ENCODE data around the gene PRPS1. TPM values are rescaled to one million over a fixed set of nuclear protein-coding genes. Genes with fewer than 3 reads are reported as not detected.
"Not testable (repeated sequence)": the region's sequence is repeated elsewhere in the genome, so short reads cannot be mapped to it uniquely, and the experiment has no call there.

PRPS1 gene
- total and polyA plus RNA-seq, 2 experiments from 2014 or later = 91.1 to 149 TPM

DNA sequence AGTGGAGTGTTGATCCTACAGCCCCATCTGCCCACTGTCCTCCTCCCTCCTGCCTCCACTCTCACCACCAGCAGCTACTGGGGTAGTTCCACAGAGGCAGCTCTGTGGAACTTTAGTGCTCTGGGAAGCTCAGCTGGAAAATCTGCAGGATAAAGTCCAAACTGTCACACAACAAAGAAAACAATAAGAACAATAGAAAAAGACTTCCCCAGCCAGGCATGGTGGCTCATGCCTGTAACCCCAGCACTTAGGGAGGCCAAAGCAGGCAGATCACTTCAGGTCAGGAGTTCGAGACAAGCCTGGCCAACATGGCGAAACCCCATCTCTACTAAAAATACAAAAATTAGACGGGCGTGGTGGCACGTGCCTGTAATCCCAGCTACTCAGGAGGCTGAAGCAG is 40.4 kb downstream of the PRPS1 start:
- not testable (repeated sequence) for H3K36me3 ChIP-seq (ENCODE audit: insufficient read depth); H2AFZ ChIP-seq; DNase-seq (ENCODE audit: low spot score); H3K27ac ChIP-seq (ENCODE audit: low read depth); H3F3A ChIP-seq (replicated peaks; ENCODE audit: low read depth); H4K20me1 ChIP-seq (replicated peaks; ENCODE audit: insufficient read depth); H3K79me2 ChIP-seq (replicated peaks; ENCODE audit: insufficient read depth); H3K27me3 Mint-ChIP-seq (ENCODE audit: insufficient read depth, low read depth, poor library complexity); H3K9me3 Mint-ChIP-seq; H3K4me2 ChIP-seq; H3K27ac Mint-ChIP-seq; H3K4me1 ChIP-seq (ENCODE audit: insufficient read depth); H3K9me2 ChIP-seq (ENCODE audit: insufficient read depth); H3K27me3 ChIP-seq (ENCODE audit: insufficient read depth); ATAC-seq; H3K4me3 Mint-ChIP-seq; H3K36me3 Mint-ChIP-seq (ENCODE audit: low read depth); H3K4me3 ChIP-seq
- peaks cover 11% of the 10 kb centered on the region for H3K4me1 Mint-ChIP-seq

DNA sequence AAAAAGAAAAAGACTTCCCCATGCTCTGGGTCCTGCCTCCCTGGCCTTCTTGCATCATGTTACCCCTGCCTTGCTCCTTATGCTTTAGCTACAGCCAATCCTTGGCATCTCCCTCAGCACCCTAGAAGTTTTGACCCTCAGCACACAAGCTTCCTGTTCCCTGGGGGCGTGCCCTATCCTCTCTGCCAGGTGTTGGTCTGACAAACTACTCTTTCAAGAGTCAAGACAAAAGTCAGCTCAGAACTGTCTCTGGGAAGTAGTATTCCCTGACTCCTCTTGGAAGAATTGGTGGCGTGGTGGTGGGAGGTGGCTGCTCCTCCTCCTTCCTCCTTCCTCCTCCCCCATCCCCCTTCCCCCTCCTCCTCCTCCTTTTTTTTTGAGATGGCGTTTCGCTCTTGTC is 41.0 kb downstream of the PRPS1 start:
- no peaks in the 10 kb centered on the region; the same call in 1 of the 2 replicates for H3K4me1 ChIP-seq (ENCODE audit: insufficient read depth)
- no peaks in the 10 kb centered on the region for H3K79me2 ChIP-seq (replicated peaks; ENCODE audit: insufficient read depth)
- H3K9me2 ChIP-seq (ENCODE audit: insufficient read depth) = no peaks in the 10 kb centered on the region
- no peaks in the 10 kb centered on the region for H3F3A ChIP-seq (replicated peaks; ENCODE audit: low read depth)
- Mint-ChIP-seq H3K4me1 (peaks cover 11% of the 10 kb centered on the region), H3K36me3 (ENCODE audit: low read depth) (no peaks in the 10 kb centered on the region), H3K4me3 (no peak overlapping the region), H3K27me3 (ENCODE audit: insufficient read depth, low read depth, poor library complexity) (peaks cover 2% of the 10 kb centered on the region), H3K9me3 (no peaks in the 10 kb centered on the region; the same call in 2 of the 3 replicates), H3K27ac (peak overlapping the region; percentile 82; the same call in 1 of the 2 replicates)
- H4K20me1 ChIP-seq (replicated peaks; ENCODE audit: insufficient read depth) = no peaks in the 10 kb centered on the region
- no peak overlapping the region for H3K27ac ChIP-seq (ENCODE audit: low read depth)
- no peak overlapping the region for H3K4me3 ChIP-seq
- H3K4me2 ChIP-seq = no peak overlapping the region
- ATAC-seq (peak; percentile 33), DNase-seq (ENCODE audit: low spot score) (peak; percentile 56)
- no peak overlapping the region for H2AFZ ChIP-seq
- no peaks in the 10 kb centered on the region for H3K27me3 ChIP-seq (ENCODE audit: insufficient read depth)
- no peaks in the 10 kb centered on the region for H3K36me3 ChIP-seq (ENCODE audit: insufficient read depth)
- TF ChIP-seq, protein P1, sequence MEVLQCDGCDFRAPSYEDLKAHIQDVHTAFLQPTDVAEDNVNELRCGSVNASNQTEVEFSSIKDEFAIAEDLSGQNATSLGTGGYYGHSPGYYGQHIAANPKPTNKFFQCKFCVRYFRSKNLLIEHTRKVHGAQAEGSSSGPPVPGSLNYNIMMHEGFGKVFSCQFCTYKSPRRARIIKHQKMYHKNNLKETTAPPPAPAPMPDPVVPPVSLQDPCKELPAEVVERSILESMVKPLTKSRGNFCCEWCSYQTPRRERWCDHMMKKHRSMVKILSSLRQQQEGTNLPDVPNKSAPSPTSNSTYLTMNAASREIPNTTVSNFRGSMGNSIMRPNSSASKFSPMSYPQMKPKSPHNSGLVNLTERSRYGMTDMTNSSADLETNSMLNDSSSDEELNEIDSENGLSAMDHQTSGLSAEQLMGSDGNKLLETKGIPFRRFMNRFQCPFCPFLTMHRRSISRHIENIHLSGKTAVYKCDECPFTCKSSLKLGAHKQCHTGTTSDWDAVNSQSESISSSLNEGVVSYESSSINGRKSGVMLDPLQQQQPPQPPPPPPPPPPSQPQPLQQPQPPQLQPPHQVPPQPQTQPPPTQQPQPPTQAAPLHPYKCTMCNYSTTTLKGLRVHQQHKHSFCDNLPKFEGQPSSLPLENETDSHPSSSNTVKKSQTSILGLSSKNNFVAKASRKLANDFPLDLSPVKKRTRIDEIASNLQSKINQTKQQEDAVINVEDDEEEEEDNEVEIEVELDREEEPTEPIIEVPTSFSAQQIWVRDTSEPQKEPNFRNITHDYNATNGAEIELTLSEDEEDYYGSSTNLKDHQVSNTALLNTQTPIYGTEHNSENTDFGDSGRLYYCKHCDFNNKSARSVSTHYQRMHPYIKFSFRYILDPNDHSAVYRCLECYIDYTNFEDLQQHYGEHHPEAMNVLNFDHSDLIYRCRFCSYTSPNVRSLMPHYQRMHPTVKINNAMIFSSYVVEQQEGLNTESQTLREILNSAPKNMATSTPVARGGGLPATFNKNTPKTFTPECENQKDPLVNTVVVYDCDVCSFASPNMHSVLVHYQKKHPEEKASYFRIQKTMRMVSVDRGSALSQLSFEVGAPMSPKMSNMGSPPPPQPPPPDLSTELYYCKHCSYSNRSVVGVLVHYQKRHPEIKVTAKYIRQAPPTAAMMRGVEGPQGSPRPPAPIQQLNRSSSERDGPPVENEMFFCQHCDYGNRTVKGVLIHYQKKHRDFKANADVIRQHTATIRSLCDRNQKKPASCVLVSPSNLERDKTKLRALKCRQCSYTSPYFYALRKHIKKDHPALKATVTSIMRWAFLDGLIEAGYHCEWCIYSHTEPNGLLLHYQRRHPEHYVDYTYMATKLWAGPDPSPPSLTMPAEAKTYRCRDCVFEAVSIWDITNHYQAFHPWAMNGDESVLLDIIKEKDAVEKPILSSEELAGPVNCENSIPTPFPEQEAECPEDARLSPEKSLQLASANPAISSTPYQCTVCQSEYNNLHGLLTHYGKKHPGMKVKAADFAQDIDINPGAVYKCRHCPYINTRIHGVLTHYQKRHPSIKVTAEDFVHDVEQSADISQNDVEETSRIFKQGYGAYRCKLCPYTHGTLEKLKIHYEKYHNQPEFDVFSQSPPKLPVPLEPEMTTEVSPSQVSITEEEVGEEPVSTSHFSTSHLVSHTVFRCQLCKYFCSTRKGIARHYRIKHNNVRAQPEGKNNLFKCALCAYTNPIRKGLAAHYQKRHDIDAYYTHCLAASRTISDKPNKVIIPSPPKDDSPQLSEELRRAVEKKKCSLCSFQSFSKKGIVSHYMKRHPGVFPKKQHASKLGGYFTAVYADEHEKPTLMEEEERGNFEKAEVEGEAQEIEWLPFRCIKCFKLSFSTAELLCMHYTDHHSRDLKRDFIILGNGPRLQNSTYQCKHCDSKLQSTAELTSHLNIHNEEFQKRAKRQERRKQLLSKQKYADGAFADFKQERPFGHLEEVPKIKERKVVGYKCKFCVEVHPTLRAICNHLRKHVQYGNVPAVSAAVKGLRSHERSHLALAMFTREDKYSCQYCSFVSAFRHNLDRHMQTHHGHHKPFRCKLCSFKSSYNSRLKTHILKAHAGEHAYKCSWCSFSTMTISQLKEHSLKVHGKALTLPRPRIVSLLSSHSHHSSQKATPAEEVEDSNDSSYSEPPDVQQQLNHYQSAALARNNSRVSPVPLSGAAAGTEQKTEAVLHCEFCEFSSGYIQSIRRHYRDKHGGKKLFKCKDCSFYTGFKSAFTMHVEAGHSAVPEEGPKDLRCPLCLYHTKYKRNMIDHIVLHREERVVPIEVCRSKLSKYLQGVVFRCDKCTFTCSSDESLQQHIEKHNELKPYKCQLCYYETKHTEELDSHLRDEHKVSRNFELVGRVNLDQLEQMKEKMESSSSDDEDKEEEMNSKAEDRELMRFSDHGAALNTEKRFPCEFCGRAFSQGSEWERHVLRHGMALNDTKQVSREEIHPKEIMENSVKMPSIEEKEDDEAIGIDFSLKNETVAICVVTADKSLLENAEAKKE (CRISPR knock-in tag; IDR thresholded peaks at IDR 0.05) = no peak
- TF ChIP-seq NANOG (IDR thresholded peaks at IDR 0.05; ENCODE audit: borderline replicate concordance) = no peak
- TF ChIP-seq, protein P2, sequence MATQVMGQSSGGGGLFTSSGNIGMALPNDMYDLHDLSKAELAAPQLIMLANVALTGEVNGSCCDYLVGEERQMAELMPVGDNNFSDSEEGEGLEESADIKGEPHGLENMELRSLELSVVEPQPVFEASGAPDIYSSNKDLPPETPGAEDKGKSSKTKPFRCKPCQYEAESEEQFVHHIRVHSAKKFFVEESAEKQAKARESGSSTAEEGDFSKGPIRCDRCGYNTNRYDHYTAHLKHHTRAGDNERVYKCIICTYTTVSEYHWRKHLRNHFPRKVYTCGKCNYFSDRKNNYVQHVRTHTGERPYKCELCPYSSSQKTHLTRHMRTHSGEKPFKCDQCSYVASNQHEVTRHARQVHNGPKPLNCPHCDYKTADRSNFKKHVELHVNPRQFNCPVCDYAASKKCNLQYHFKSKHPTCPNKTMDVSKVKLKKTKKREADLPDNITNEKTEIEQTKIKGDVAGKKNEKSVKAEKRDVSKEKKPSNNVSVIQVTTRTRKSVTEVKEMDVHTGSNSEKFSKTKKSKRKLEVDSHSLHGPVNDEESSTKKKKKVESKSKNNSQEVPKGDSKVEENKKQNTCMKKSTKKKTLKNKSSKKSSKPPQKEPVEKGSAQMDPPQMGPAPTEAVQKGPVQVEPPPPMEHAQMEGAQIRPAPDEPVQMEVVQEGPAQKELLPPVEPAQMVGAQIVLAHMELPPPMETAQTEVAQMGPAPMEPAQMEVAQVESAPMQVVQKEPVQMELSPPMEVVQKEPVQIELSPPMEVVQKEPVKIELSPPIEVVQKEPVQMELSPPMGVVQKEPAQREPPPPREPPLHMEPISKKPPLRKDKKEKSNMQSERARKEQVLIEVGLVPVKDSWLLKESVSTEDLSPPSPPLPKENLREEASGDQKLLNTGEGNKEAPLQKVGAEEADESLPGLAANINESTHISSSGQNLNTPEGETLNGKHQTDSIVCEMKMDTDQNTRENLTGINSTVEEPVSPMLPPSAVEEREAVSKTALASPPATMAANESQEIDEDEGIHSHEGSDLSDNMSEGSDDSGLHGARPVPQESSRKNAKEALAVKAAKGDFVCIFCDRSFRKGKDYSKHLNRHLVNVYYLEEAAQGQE (IDR thresholded peaks at IDR 0.05; ENCODE audit: unreplicated experiment) = no peak
- TF ChIP-seq, protein P3, sequence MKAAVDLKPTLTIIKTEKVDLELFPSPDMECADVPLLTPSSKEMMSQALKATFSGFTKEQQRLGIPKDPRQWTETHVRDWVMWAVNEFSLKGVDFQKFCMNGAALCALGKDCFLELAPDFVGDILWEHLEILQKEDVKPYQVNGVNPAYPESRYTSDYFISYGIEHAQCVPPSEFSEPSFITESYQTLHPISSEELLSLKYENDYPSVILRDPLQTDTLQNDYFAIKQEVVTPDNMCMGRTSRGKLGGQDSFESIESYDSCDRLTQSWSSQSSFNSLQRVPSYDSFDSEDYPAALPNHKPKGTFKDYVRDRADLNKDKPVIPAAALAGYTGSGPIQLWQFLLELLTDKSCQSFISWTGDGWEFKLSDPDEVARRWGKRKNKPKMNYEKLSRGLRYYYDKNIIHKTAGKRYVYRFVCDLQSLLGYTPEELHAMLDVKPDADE (IDR thresholded peaks at IDR 0.05) = no peak
- no peak for TF ChIP-seq POLR2AphosphoS5 (IDR thresholded peaks at IDR 0.05; ENCODE audit: low read depth)
- no peak for TF ChIP-seq EZH2 (IDR thresholded peaks at IDR 0.05; ENCODE audit: low read depth, unreplicated experiment)
- no peak for TF ChIP-seq CREB1 (CRISPR knock-in tag; IDR thresholded peaks at IDR 0.05; ENCODE audit: low read depth)
- TF ChIP-seq STAT1 (IDR thresholded peaks at IDR 0.05; ENCODE audit: unreplicated experiment) = no peak
- TF ChIP-seq ZNF331 (CRISPR knock-in tag; IDR thresholded peaks at IDR 0.05; ENCODE audit: low read depth) = no peak
- TF ChIP-seq, protein P4, sequence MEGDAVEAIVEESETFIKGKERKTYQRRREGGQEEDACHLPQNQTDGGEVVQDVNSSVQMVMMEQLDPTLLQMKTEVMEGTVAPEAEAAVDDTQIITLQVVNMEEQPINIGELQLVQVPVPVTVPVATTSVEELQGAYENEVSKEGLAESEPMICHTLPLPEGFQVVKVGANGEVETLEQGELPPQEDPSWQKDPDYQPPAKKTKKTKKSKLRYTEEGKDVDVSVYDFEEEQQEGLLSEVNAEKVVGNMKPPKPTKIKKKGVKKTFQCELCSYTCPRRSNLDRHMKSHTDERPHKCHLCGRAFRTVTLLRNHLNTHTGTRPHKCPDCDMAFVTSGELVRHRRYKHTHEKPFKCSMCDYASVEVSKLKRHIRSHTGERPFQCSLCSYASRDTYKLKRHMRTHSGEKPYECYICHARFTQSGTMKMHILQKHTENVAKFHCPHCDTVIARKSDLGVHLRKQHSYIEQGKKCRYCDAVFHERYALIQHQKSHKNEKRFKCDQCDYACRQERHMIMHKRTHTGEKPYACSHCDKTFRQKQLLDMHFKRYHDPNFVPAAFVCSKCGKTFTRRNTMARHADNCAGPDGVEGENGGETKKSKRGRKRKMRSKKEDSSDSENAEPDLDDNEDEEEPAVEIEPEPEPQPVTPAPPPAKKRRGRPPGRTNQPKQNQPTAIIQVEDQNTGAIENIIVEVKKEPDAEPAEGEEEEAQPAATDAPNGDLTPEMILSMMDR (conservative IDR thresholded peaks at IDR 0.05; ENCODE audit: low read depth in 2 of 2) = no peak
